Mesendoderm (in vitro differentiated cells): ENCODE data around the gene RGS14.

ENCODE experiments used
- DNase-seq: peaks from one replicate; pipeline ENCODE4 v3.0.0; 2013
- H2AK5ac ChIP-seq: 2 replicates; pipeline ENCODE4 v1.6.1; 2013; ENCODE audit warnings: low read length, inconsistent platforms
- H2BK120ac ChIP-seq: 2 replicates; pipeline ENCODE4 v1.6.1; 2013; ENCODE audit warnings: low read depth, mild to moderate bottlenecking, low read length, moderate library complexity, mixed read lengths
- H2BK15ac ChIP-seq: replicated peaks from 2 replicates; pipeline ENCODE4 v1.6.1; 2013; ENCODE audit warnings: low read depth, mild to moderate bottlenecking, moderate library complexity
- H2BK5ac ChIP-seq: 2 replicates; pipeline ENCODE4 v1.6.1; 2013; ENCODE audit warnings: low read length, inconsistent platforms
- H3K18ac ChIP-seq: 2 replicates; pipeline ENCODE4 v1.6.1; 2013; ENCODE audit warnings: mild to moderate bottlenecking, low read length, mixed read lengths
- H3K23ac ChIP-seq: one replicate; pipeline ENCODE4 v1.6.1; 2013; ENCODE audit warnings: low read length
- H3K27ac ChIP-seq: 2 replicates; pipeline ENCODE4 v1.5.1; 2013; ENCODE audit warnings: low read depth, mild to moderate bottlenecking, inconsistent platforms, low read length, moderate library complexity
- H3K27me3 ChIP-seq: 2 replicates; pipeline ENCODE4 v1.6.1; 2013; ENCODE audit warnings: low read length, control low read depth, mild to moderate bottlenecking, inconsistent platforms; ENCODE audit not compliant: insufficient read depth, poor library complexity
- H3K36me3 ChIP-seq: 2 replicates; pipeline ENCODE4 v1.6.1; 2013; ENCODE audit warnings: low read length, inconsistent platforms; ENCODE audit not compliant: control insufficient read depth, insufficient read depth
- H3K4ac ChIP-seq: one replicate; pipeline ENCODE4 v1.6.1; 2013; ENCODE audit warnings: low read depth, mild to moderate bottlenecking, low read length, moderate library complexity
- H3K4me1 ChIP-seq: 2 replicates; pipeline ENCODE4 v1.6.1; 2013; ENCODE audit warnings: low read depth, low read length, inconsistent platforms; ENCODE audit not compliant: control insufficient read depth
- H3K4me2 ChIP-seq: 2 replicates; pipeline ENCODE4 v1.6.1; 2013; ENCODE audit warnings: low read length
- H3K4me3 ChIP-seq: 2 replicates; pipeline ENCODE4 v1.5.1; 2013; ENCODE audit warnings: mild to moderate bottlenecking, low read length
- H3K56ac ChIP-seq: one replicate; pipeline ENCODE4 v1.6.1; 2013; ENCODE audit warnings: low read length
- H3K79me1 ChIP-seq: 2 replicates; pipeline ENCODE4 v1.6.1; 2013; ENCODE audit warnings: low read length, inconsistent platforms
- H3K79me2 ChIP-seq: 2 replicates; pipeline ENCODE4 v1.6.1; 2013; ENCODE audit warnings: mild to moderate bottlenecking, low read length; ENCODE audit not compliant: control insufficient read depth, insufficient read depth
- H3K9ac ChIP-seq: 2 replicates; pipeline ENCODE4 v1.6.1; 2013; ENCODE audit warnings: low read length, inconsistent platforms
- H4K5ac ChIP-seq: one replicate; pipeline ENCODE4 v1.6.1; 2013; ENCODE audit warnings: low read length
- H4K8ac ChIP-seq: one replicate; pipeline ENCODE4 v1.6.1; 2013; ENCODE audit warnings: low read depth, mild to moderate bottlenecking, control low read depth, low read length, moderate library complexity
- WGBS: extraction: QIAGEN DNeasy Blood & Tissue Kit; methylation state at CpG from one replicate; pipeline ENCODE4 v1.1.7; 2013; ENCODE audit warnings: low lambda C conversion rate, missing lambda C conversion rate; ENCODE audit not compliant: insufficient coverage; ENCODE audit errors: extremely low coverage; 5-methylcytosine and 5-hydroxymethylcytosine counted together

Gene RGS14

GRCh38 chr5:177363565-177363964, 5.8 kb downstream of the RGS14 start:
- no peak overlapping the region for H3K27ac ChIP-seq
- H4K5ac ChIP-seq = no peak overlapping the region
- H3K27me3 ChIP-seq = no peaks in the 10 kb centered on the region
- DNase-seq = no peak
- H2BK120ac ChIP-seq = no peak overlapping the region
- no peak overlapping the region for H3K4me3 ChIP-seq
- H2BK15ac ChIP-seq = no peak overlapping the region
- H3K79me1 ChIP-seq = no peaks in the 10 kb centered on the region
- peak overlapping the region; percentile 55 for H3K4me2 ChIP-seq
- no peak overlapping the region for H3K18ac ChIP-seq
- H3K9ac ChIP-seq = no peak overlapping the region
- peaks cover 6% of the 10 kb centered on the region for H3K4me1 ChIP-seq
- no peak overlapping the region for H3K4ac ChIP-seq
- peak overlapping the region; percentile 43 for H3K56ac ChIP-seq
- H3K36me3 ChIP-seq = no peaks in the 10 kb centered on the region
- no peak overlapping the region for H4K8ac ChIP-seq
- no CpG with 5 or more reads among the region's 10 CpGs for WGBS
- no peak overlapping the region for H2BK5ac ChIP-seq
- no peak overlapping the region for H3K23ac ChIP-seq
- H2AK5ac ChIP-seq = no peak overlapping the region
- H3K79me2 ChIP-seq = no peaks in the 10 kb centered on the region

GRCh38 chr5:177364159-177364962, 6.6 kb downstream of the RGS14 start:
- H3K4me2 ChIP-seq = no peak overlapping the region
- H2BK15ac ChIP-seq = no peak overlapping the region
- no peak for DNase-seq
- H3K36me3 ChIP-seq = no peaks in the 10 kb centered on the region
- no peak overlapping the region for H2AK5ac ChIP-seq
- H3K9ac ChIP-seq = no peak overlapping the region
- no peak overlapping the region for H3K18ac ChIP-seq
- H3K27me3 ChIP-seq = no peaks in the 10 kb centered on the region
- no peak overlapping the region for H4K8ac ChIP-seq
- no CpG with 5 or more reads among the region's 11 CpGs for WGBS
- H3K23ac ChIP-seq = no peak overlapping the region
- H3K4ac ChIP-seq = no peak overlapping the region
- H3K27ac ChIP-seq = no peak overlapping the region
- no peak overlapping the region for H2BK5ac ChIP-seq
- no peak overlapping the region for H4K5ac ChIP-seq
- no peaks in the 10 kb centered on the region for H3K79me2 ChIP-seq
- H2BK120ac ChIP-seq = no peak overlapping the region
- H3K79me1 ChIP-seq = no peaks in the 10 kb centered on the region
- peaks cover 6% of the 10 kb centered on the region for H3K4me1 ChIP-seq
- no peak overlapping the region for H3K4me3 ChIP-seq
- H3K56ac ChIP-seq = no peak overlapping the region

- no peak overlapping the region for H3K18ac ChIP-seq
- H3K27ac ChIP-seq = peak overlapping the region; percentile 18
- no peak overlapping the region for H2BK15ac ChIP-seq
- H3K4ac ChIP-seq = no peak overlapping the region
- no peak overlapping the region for H2BK120ac ChIP-seq
- peak overlapping the region; percentile 83 for H3K23ac ChIP-seq
- H3K79me1 ChIP-seq = no peaks in the 10 kb centered on the region
- peak overlapping the region; percentile 45 for H3K4me2 ChIP-seq
- H2AK5ac ChIP-seq = peak overlapping the region; percentile 45
- no peak overlapping the region for H3K4me3 ChIP-seq
- peaks cover 9% of the 10 kb centered on the region for H3K4me1 ChIP-seq
- WGBS = no CpG with 5 or more reads among the region's 14 CpGs
- peak overlapping the region; percentile 25 for H2BK5ac ChIP-seq
- H3K79me2 ChIP-seq = no peaks in the 10 kb centered on the region
- no peak for DNase-seq
- H4K8ac ChIP-seq = no peak overlapping the region
- H3K27me3 ChIP-seq = no peaks in the 10 kb centered on the region
- H3K36me3 ChIP-seq = no peaks in the 10 kb centered on the region
- H3K56ac ChIP-seq = peak overlapping the region; percentile 97
- H3K9ac ChIP-seq = peak overlapping the region; percentile 90
- H4K5ac ChIP-seq = no peak overlapping the region
Measured at GRCh38 chr5:177365845-177366527, 8.3 kb downstream of the RGS14 start.

- H3K18ac ChIP-seq = peak overlapping the region; percentile 34
- H3K79me2 ChIP-seq = no peaks in the 10 kb centered on the region
- peak overlapping the region; percentile 97 for H3K56ac ChIP-seq
- H2BK5ac ChIP-seq = peak overlapping the region; percentile 35
- H3K79me1 ChIP-seq = no peaks in the 10 kb centered on the region
- H3K27ac ChIP-seq = peak overlapping the region; percentile 18
- H3K27me3 ChIP-seq = no peaks in the 10 kb centered on the region
- no peaks in the 10 kb centered on the region for H3K36me3 ChIP-seq
- H3K4ac ChIP-seq = peak overlapping the region; percentile 4
- no peak overlapping the region for H4K5ac ChIP-seq
- DNase-seq = peak; percentile 96
- no peak overlapping the region for H2BK120ac ChIP-seq
- no CpG with 5 or more reads among the region's 36 CpGs for WGBS
- H3K4me1 ChIP-seq = peaks cover 12% of the 10 kb centered on the region
- peak overlapping the region; percentile 45 for H2AK5ac ChIP-seq
- peak overlapping the region; percentile 83 for H3K23ac ChIP-seq
- no peak overlapping the region for H2BK15ac ChIP-seq
- no peak overlapping the region for H4K8ac ChIP-seq
- H3K4me2 ChIP-seq = peak overlapping the region; percentile 85
- H3K4me3 ChIP-seq = peak overlapping the region; percentile 43
- H3K9ac ChIP-seq = peak overlapping the region; percentile 90
Measured at GRCh38 chr5:177366528-177367322, 9.0 kb downstream of the RGS14 start.

GRCh38 chr5:177367323-177367848, 9.7 kb downstream of the RGS14 start:
- peak overlapping the region; percentile 60 for H3K4me2 ChIP-seq
- H3K9ac ChIP-seq = peak overlapping the region; percentile 62
- no CpG with 5 or more reads among the region's 46 CpGs for WGBS
- no peaks in the 10 kb centered on the region for H3K79me1 ChIP-seq
- no peak overlapping the region for H3K27ac ChIP-seq
- H3K4me1 ChIP-seq = peaks cover 12% of the 10 kb centered on the region
- H3K56ac ChIP-seq = peak overlapping the region; percentile 81
- H3K4me3 ChIP-seq = peak overlapping the region; percentile 24
- H2BK5ac ChIP-seq = no peak overlapping the region
- H4K8ac ChIP-seq = no peak overlapping the region
- H3K18ac ChIP-seq = no peak overlapping the region
- no peak overlapping the region for H2BK120ac ChIP-seq
- H3K23ac ChIP-seq = no peak overlapping the region
- DNase-seq = no peak
- H4K5ac ChIP-seq = no peak overlapping the region
- H3K4ac ChIP-seq = no peak overlapping the region
- H2AK5ac ChIP-seq = no peak overlapping the region
- no peaks in the 10 kb centered on the region for H3K79me2 ChIP-seq
- no peaks in the 10 kb centered on the region for H3K27me3 ChIP-seq
- H3K36me3 ChIP-seq = no peaks in the 10 kb centered on the region
- no peak overlapping the region for H2BK15ac ChIP-seq
